ENCODE data around the gene GPS1.

The GPS1 gene

DNA sequence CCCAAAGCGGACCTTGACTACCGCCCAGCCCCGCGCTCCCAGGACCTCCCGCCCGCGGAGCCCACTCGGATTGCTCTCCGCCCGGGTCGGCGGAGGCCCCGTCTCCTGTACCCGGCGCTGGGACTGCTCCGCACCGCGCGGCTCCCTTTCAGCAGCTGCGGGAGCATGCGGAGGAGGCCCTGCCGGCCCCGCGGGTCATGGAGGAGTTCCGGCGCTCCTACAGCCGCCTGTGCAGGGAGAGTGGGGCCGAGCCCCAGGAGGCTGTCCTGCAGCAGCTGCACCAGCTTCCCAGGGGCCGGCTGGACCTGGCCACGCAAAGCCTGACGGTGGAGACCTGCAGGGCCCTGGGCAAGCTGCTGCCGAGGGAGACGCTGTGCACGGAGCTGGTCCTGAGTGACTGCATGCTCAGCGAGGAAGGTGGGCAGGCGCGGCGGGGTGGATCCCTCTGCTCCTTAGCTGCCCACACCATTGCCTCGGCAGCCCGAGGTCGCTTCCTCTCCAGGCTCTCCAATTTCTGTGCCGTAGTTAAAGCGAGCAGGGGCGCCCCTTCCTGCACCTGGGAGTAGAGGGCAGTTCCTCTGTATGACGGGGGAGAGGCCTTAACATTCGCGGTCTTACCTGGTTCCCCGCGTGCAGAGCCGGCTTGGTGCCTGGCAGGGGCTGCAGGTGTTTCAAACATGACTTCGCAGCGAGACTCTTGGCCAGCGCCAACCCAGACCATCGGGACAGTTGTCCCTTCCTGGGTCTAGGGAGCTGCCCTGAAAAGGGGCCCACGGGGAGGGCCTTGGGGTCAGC is 28.1 kb upstream of the GPS1 start:
- H3K4me3 ChIP-seq (replicated peaks; ENCODE audit: low read depth, low read length): peak overlapping the region; percentile 68
- TF ChIP-seq, protein P1, sequence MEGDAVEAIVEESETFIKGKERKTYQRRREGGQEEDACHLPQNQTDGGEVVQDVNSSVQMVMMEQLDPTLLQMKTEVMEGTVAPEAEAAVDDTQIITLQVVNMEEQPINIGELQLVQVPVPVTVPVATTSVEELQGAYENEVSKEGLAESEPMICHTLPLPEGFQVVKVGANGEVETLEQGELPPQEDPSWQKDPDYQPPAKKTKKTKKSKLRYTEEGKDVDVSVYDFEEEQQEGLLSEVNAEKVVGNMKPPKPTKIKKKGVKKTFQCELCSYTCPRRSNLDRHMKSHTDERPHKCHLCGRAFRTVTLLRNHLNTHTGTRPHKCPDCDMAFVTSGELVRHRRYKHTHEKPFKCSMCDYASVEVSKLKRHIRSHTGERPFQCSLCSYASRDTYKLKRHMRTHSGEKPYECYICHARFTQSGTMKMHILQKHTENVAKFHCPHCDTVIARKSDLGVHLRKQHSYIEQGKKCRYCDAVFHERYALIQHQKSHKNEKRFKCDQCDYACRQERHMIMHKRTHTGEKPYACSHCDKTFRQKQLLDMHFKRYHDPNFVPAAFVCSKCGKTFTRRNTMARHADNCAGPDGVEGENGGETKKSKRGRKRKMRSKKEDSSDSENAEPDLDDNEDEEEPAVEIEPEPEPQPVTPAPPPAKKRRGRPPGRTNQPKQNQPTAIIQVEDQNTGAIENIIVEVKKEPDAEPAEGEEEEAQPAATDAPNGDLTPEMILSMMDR (IDR thresholded peaks at IDR 0.05; ENCODE audit: low read length, missing control alignments): no peak
- DNase-seq (ENCODE audit: low read depth): no peak

DNA sequence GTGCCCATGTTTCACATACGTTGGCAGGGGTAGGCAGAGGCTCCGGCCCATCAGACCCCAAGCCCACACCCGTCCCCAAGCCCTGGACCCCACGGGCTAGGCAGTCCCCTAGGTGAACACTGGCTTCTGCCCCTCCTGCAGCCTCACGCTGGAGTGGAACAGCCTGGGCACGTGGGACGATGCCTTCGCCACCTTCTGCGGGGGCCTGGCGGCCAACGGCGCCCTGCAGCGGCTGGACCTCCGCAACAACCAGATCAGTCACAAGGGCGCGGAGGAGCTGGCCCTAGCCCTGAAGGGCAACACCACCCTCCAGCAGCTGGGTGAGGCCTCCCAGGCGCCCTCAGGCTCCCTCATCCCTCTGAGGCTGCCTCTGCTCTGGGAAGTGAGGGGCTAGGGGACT is 26.8 kb upstream of the GPS1 start:
- TF ChIP-seq, protein P1 (IDR thresholded peaks at IDR 0.05; ENCODE audit: low read length, missing control alignments): no peak
- no peak overlapping the region for H3K4me3 ChIP-seq (replicated peaks; ENCODE audit: low read depth, low read length)
- no peak for DNase-seq (ENCODE audit: low read depth)

DNA sequence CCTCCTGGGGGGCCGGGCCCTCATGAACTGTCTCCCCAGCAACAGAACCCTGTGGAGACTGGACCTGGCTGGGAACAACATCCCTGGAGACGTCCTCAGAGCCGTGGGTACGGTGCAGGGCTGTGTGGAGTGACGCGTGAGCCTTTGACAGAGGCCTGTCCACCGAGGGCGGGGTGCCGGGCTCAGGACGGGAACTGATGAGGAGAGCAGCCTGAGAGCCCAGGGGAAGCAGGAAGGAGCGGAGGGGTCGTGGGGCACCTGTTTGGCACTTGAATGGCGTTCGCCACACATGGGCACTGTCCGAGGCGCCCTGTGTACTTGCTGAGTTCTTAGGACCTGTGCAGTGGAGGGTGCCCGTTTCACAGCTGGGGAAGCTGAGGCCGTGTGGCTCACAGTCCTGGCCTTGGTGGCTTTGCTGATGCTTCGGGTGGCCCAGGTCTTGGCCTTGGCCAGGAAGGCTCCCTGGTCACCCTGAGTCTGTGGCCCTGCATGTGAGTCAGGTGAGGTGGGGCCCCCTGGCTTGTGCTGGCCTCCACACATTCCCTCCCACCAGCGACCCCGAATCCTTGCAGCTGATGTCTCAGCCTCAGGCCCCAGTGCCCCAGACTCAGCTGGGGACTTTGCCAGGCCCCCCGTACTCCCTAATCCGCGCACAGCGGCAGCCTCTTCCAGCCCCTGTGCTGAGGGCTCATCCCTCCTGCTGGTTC is 26.1 kb upstream of the GPS1 start:
- DNase-seq (ENCODE audit: low read depth): no peak
- H3K4me3 ChIP-seq (replicated peaks; ENCODE audit: low read depth, low read length): no peak overlapping the region
- TF ChIP-seq, protein P1 (IDR thresholded peaks at IDR 0.05; ENCODE audit: low read length, missing control alignments): no peak

DNA sequence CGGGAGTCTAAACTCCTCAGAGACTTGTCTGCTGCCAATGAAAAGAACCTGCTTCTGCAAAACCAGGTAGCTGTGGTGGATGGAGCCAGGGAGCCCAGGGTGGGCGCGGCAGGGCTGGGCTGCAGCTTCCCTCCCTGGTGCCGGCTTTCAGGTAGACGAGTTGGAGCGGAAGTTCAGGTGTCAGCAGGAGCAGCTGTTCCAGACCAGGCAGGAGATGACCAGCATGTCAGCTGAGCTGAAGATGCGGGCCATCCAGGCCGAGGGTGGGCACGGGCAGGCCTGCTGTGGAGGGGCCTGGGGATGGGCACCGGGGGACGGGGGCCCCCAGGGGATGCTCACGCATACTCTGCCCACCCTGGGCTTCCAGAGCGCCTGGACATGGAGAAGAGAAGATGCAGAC is 23.5 kb upstream of the GPS1 start:
- TF ChIP-seq, protein P1 (IDR thresholded peaks at IDR 0.05; ENCODE audit: low read length, missing control alignments): no peak
- H3K4me3 ChIP-seq (replicated peaks; ENCODE audit: low read depth, low read length): no peak overlapping the region

DNA sequence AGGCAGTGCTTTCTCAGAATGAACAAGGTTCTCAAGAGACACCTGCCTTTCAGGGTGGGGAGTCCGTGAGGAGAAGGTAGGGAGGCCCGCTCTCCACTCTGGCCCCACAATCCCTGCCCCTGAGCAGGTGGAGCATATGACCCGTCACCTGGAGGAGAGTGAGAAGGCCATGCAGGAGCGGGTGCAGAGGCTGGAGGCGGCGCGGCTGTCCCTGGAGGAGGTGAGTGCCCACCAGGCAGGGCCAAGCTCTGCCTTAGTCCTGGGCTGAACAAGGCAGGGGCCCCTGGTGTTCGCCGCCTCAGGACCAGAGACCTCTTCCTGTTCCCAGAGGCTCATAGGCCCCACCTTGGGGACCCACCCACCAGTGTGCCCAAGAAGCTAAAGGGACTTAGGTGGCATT is 22.7 kb upstream of the GPS1 start:
- H3K4me3 ChIP-seq (replicated peaks; ENCODE audit: low read depth, low read length): no peak overlapping the region
- TF ChIP-seq, protein P1 (IDR thresholded peaks at IDR 0.05; ENCODE audit: low read length, missing control alignments): no peak
- DNase-seq (ENCODE audit: low read depth): no peak

More for the DNA sequence above, 23.5 kb upstream of the GPS1 start:
- no peak for DNase-seq (ENCODE audit: low read depth)

DNA sequence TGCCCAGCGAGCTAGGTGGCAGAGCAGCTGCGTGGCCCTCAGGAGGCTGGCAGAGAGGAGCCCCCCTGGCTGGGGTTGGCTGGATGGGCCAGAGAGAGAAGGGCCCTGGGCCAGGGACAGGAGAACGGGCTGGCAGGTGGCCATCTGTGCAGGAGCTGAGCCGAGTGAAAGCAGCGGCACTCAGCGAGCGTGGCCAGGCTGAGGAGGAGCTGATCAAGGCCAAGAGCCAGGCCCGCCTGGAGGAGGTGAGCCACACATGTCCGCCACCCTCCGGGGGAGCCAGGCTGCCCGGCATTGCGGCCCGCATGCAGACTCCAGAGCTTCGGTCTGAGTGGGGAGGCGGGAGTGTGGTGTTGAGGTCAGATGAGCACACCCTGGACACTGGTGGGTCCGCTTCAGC is 22.3 kb upstream of the GPS1 start:
- TF ChIP-seq, protein P1 (IDR thresholded peaks at IDR 0.05; ENCODE audit: low read length, missing control alignments): no peak
- no peak for DNase-seq (ENCODE audit: low read depth)

More for the DNA sequence above, 22.3 kb upstream of the GPS1 start:
- no peak overlapping the region for H3K4me3 ChIP-seq (replicated peaks; ENCODE audit: low read depth, low read length)

Data from fibroblast of pulmonary artery (primary cell).